Medulla oblongata (tissue), 1 donor: ENCODE measurements around the gene ROCK2.

Experiments used
- DNase-seq: peaks from one replicate; pipeline ENCODE4 v3.0.0-alpha.2; 2015; ENCODE audit errors: extremely low spot score

ROCK2 gene

GRCh38 chr2:11367170-11367730 is 22.8 kb upstream of the ROCK2 start:
- DNase-seq: no peak

GRCh38 chr2:11366326-11366741 is 21.9 kb upstream of the ROCK2 start:
- DNase-seq: no peak

- DNase-seq: no peak
Measured at GRCh38 chr2:11365096-11365879, 20.9 kb upstream of the ROCK2 start.

- no peak for DNase-seq
Measured at GRCh38 chr2:11364565-11364887, 20.1 kb upstream of the ROCK2 start.

- no peak for DNase-seq
Measured at GRCh38 chr2:11363868-11364564, 19.6 kb upstream of the ROCK2 start.

GRCh38 chr2:11359865-11360264 is 15.4 kb upstream of the ROCK2 start:
- no peak for DNase-seq

GRCh38 chr2:11357428-11357972 is 13.1 kb upstream of the ROCK2 start:
- DNase-seq: no peak

- no peak for DNase-seq
Measured at GRCh38 chr2:11356764-11357163, 12.3 kb upstream of the ROCK2 start.

- DNase-seq: no peak
Measured at GRCh38 chr2:11355194-11356053, 11.0 kb upstream of the ROCK2 start.

- no peak for DNase-seq
Measured at GRCh38 chr2:11354363-11355154, 10.1 kb upstream of the ROCK2 start.

GRCh38 chr2:11352781-11353537 is 8.5 kb upstream of the ROCK2 start:
- DNase-seq: no peak

GRCh38 chr2:11348209-11348749 is 3.8 kb upstream of the ROCK2 start:
- peak; percentile 50 for DNase-seq

GRCh38 chr2:11347403-11347959 is 3.0 kb upstream of the ROCK2 start:
- DNase-seq: no peak

- DNase-seq: no peak
Measured at GRCh38 chr2:11346023-11346482, 1.6 kb upstream of the ROCK2 start.

- DNase-seq: peak; percentile 76
Measured at GRCh38 chr2:11344956-11345677, 681 bp upstream of the ROCK2 start.

- DNase-seq: peak; percentile 42
Measured at GRCh38 chr2:11343650-11344341, 640 bp downstream of the ROCK2 start.

GRCh38 chr2:11343368-11343649 is 1.1 kb downstream of the ROCK2 start:
- peak; percentile 42 for DNase-seq

GRCh38 chr2:11342551-11343367 is 1.7 kb downstream of the ROCK2 start:
- DNase-seq: peak; percentile 33
